ENCODE measurements around the gene CFAP58.
"Not testable (repeated sequence)": the region's sequence is repeated elsewhere in the genome, so short reads cannot be mapped to it uniquely, and the experiment has no call there.

The CFAP58 gene

GRCh38 chr10:104450954-104451353 is 97.3 kb downstream of the CFAP58 start:
- H3K27ac ChIP-seq, result no peak overlapping the region
- H3K4me3 ChIP-seq (ENCODE audit: low read depth, low read length), result no peak overlapping the region
- H3K27me3 ChIP-seq (replicated peaks), result no peaks in the 10 kb centered on the region
- no peak for TF ChIP-seq CTCF (IDR thresholded peaks at IDR 0.05; ENCODE audit: low read depth, low read length, missing control alignments)
- DNase-seq, result no peak
- H3K36me3 ChIP-seq (replicated peaks), result no peaks in the 10 kb centered on the region
- in situ Hi-C loops (cut with HindIII; ENCODE audit: low pct_ligation_motif_present, low sequenced_read_pairs), result no loop called here

- TF ChIP-seq CTCF (IDR thresholded peaks at IDR 0.05; ENCODE audit: low read depth, low read length, missing control alignments), result no peak
- H3K27ac ChIP-seq, result no peak overlapping the region
- H3K4me3 ChIP-seq (ENCODE audit: low read depth, low read length), result no peak overlapping the region
- in situ Hi-C loops (cut with HindIII; ENCODE audit: low pct_ligation_motif_present, low sequenced_read_pairs), result no loop called here
- no peak for DNase-seq
- H3K36me3 ChIP-seq (replicated peaks), result no peaks in the 10 kb centered on the region
- H3K27me3 ChIP-seq (replicated peaks), result no peaks in the 10 kb centered on the region
Observed at GRCh38 chr10:104452977-104453376, 99.3 kb downstream of the CFAP58 start.

- no peaks in the 10 kb centered on the region for H3K36me3 ChIP-seq (replicated peaks)
- H3K27ac ChIP-seq, result no peak overlapping the region
- no peak for TF ChIP-seq CTCF (IDR thresholded peaks at IDR 0.05; ENCODE audit: low read depth, low read length, missing control alignments)
- in situ Hi-C loops (cut with HindIII; ENCODE audit: low pct_ligation_motif_present, low sequenced_read_pairs), result no loop called here
- H3K4me3 ChIP-seq (ENCODE audit: low read depth, low read length), result no peak overlapping the region
- H3K27me3 ChIP-seq (replicated peaks), result no peaks in the 10 kb centered on the region
- DNase-seq, result no peak
Observed at GRCh38 chr10:104456802-104457542, 103.3 kb downstream of the CFAP58 start.

GRCh38 chr10:104457543-104457828 is 103.9 kb downstream of the CFAP58 start:
- no peaks in the 10 kb centered on the region for H3K36me3 ChIP-seq (replicated peaks)
- in situ Hi-C loops (cut with HindIII; ENCODE audit: low pct_ligation_motif_present, low sequenced_read_pairs), result no loop called here
- H3K27ac ChIP-seq, result no peak overlapping the region
- no peaks in the 10 kb centered on the region for H3K27me3 ChIP-seq (replicated peaks)
- no peak for DNase-seq
- TF ChIP-seq CTCF (IDR thresholded peaks at IDR 0.05; ENCODE audit: low read depth, low read length, missing control alignments), result no peak
- no peak overlapping the region for H3K4me3 ChIP-seq (ENCODE audit: low read depth, low read length)

- H3K36me3 ChIP-seq (replicated peaks); H3K27me3 ChIP-seq (replicated peaks); DNase-seq; H3K4me3 ChIP-seq (ENCODE audit: low read depth, low read length); in situ Hi-C loops (cut with HindIII; ENCODE audit: low pct_ligation_motif_present, low sequenced_read_pairs); H3K27ac ChIP-seq: not testable (repeated sequence)
Observed at GRCh38 chr10:104465575-104465974, 111.9 kb downstream of the CFAP58 start.

- H3K4me3 ChIP-seq (ENCODE audit: low read depth, low read length); H3K27ac ChIP-seq; H3K36me3 ChIP-seq (replicated peaks); H3K27me3 ChIP-seq (replicated peaks); in situ Hi-C loops (cut with HindIII; ENCODE audit: low pct_ligation_motif_present, low sequenced_read_pairs); DNase-seq: not testable (repeated sequence)
Observed at GRCh38 chr10:104468818-104469217, 115.2 kb downstream of the CFAP58 start.

GRCh38 chr10:104472505-104472904 is 118.9 kb downstream of the CFAP58 start:
- no peak for TF ChIP-seq CTCF (IDR thresholded peaks at IDR 0.05; ENCODE audit: low read depth, low read length, missing control alignments)
- H3K27me3 ChIP-seq (replicated peaks), result no peaks in the 10 kb centered on the region
- in situ Hi-C loops (cut with HindIII; ENCODE audit: low pct_ligation_motif_present, low sequenced_read_pairs), result no loop called here
- no peaks in the 10 kb centered on the region for H3K36me3 ChIP-seq (replicated peaks)
- no peak overlapping the region for H3K27ac ChIP-seq
- peak; percentile 19 for DNase-seq
- no peak overlapping the region for H3K4me3 ChIP-seq (ENCODE audit: low read depth, low read length)
